Measurements from ENCODE around the gene DNAJA4.

Gene DNAJA4

GRCh38 chr15:78265137-78265460 is 737 bp downstream of the DNAJA4 start:
- TF ChIP-seq CTCF (IDR thresholded peaks at IDR 0.05; ENCODE audit: low read depth, low read length, missing control alignments): no peak
- no peak for DNase-seq (ENCODE audit: extremely low read depth, low read depth)

GRCh38 chr15:78265752-78266224 is 1.4 kb downstream of the DNAJA4 start:
- no peak overlapping the region for H3K4me3 ChIP-seq (replicated peaks; ENCODE audit: low read depth, low read length)
- peak; percentile 39 for DNase-seq (ENCODE audit: extremely low read depth, low read depth)
- TF ChIP-seq CTCF (IDR thresholded peaks at IDR 0.05; ENCODE audit: low read depth, low read length, missing control alignments): no peak

More at GRCh38 chr15:78265137-78265460, 737 bp downstream of the DNAJA4 start:
- peak overlapping the region; percentile 24; the same call in 1 of the 2 replicates for H3K4me3 ChIP-seq (replicated peaks; ENCODE audit: low read depth, low read length)

DNA sequence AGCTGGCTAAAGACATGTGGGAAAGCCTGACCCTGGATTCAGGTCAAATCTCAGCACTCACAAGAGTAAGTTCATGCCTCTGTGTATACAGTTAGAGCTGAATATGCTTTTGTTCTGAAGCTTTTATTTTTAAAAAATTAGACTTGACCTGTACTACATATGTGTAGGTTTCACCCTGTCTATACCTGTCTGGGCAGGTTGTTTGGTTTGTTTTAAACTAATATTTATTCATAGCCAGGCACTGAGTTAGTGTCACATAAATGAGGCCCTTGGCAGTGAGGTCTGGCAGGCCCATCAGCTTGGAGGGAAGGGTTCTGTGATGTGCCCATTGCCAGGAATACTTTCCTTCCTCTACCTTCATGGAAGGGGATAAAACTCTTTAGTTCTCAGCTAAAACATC is 1.9 kb downstream of the DNAJA4 start:
- no peak overlapping the region for H3K4me3 ChIP-seq (replicated peaks; ENCODE audit: low read depth, low read length)
- no peak for DNase-seq (ENCODE audit: extremely low read depth, low read depth)
- TF ChIP-seq CTCF (IDR thresholded peaks at IDR 0.05; ENCODE audit: low read depth, low read length, missing control alignments): no peak

DNA sequence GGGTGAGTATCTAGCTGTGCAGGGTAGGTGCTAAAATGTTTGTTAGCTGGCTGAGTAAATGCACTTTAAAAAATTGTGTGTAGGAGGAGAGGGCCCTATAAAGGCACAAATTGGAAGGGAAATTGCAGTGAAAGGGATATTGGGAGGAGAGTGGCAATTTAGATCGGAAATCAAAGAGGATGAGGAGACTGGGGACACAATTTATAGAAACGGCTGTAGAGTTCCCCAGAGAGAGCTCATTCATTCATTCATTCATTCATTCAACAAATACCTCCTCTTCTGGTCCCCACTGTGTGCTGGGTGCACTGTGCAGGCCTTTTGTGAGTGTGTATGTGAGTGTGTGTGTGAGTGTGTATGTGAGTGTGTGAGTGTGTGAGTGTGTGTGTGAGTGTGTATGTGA is 2.4 kb downstream of the DNAJA4 start:
- no peak for TF ChIP-seq CTCF (IDR thresholded peaks at IDR 0.05; ENCODE audit: low read depth, low read length, missing control alignments)
- no peak overlapping the region for H3K4me3 ChIP-seq (replicated peaks; ENCODE audit: low read depth, low read length)

DNA sequence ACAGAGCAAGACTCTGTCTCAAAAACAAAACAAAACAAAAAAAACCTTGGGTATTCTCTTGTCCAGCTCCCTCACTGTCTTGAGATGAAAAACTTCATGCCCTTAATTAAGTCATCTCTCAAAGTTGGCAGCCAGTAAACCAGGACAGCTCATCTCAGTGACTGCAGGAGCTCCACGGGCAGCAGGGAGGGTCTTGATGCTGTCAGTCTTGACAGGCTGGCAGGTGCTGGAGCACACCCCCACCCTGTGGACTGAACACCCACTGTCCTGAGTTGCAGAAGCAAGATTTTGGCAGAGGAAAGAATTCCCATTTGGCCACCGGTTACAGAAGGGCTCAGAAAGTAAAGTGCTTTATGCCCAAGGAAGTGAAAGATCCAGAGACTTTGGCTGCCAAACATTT is 8.0 kb downstream of the DNAJA4 start:
- H3K4me3 ChIP-seq (replicated peaks; ENCODE audit: low read depth, low read length): no peak overlapping the region
- no peak for TF ChIP-seq CTCF (IDR thresholded peaks at IDR 0.05; ENCODE audit: low read depth, low read length, missing control alignments)
- DNase-seq (ENCODE audit: extremely low read depth, low read depth): no peak

More for the DNA sequence above, 2.4 kb downstream of the DNAJA4 start:
- DNase-seq (ENCODE audit: extremely low read depth, low read depth): no peak

DNA sequence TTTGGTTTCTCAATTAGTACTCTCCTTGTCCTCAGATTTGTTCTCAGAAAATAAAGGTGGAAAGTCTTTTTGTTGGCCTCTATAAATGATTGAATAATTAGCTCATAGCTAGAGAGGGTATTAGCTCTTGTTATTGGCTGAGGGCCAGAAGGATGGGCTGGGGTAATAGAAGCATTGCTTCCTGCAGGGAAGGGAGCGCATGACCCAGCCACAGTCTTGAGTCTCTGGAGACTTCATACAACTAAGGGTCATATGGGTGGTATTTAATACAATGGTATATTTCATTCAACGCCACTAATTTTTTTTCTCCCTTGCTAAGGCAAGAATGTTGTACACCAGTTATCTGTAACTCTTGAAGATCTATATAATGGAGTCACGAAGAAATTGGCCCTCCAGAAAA is 8.4 kb downstream of the DNAJA4 start:
- no peak for DNase-seq (ENCODE audit: extremely low read depth, low read depth)
- TF ChIP-seq CTCF (IDR thresholded peaks at IDR 0.05; ENCODE audit: low read depth, low read length, missing control alignments): no peak
- H3K4me3 ChIP-seq (replicated peaks; ENCODE audit: low read depth, low read length): no peak overlapping the region

DNA sequence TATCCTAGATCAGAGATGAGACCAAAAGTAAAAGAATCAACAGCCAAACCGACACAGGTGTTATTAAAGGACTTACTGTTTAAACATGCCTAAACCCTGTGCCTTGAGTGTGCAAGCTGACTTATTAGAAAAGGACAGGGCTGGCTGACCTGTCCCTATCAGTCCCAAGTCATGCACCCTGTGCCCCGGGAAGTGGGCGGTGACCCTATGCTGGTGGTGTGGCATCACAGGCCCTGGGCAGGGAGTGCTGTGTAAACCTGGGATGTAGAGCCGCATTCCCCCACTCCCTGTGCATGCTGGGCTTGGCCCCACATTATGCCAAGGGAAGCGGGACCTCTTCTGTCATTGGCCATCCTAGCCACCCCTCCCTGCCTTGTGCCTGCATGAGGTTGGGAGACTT is 10.6 kb downstream of the DNAJA4 start:
- H3K4me3 ChIP-seq (replicated peaks; ENCODE audit: low read depth, low read length): no peak overlapping the region
- no peak for TF ChIP-seq CTCF (IDR thresholded peaks at IDR 0.05; ENCODE audit: low read depth, low read length, missing control alignments)
- no peak for DNase-seq (ENCODE audit: extremely low read depth, low read depth)

All from HFF-Myc (cell line).